Esophagus squamous epithelium (tissue), 5 donors: Measurements from ENCODE around the gene MAP3K20. TPM values are rescaled to one million over a fixed set of nuclear protein-coding genes. Genes with fewer than 3 reads are reported as not detected.
"Not testable (repeated sequence)": the region's sequence is repeated elsewhere in the genome, so short reads cannot be mapped to it uniquely, and the experiment has no call there.

Source experiments
- DNase-seq: peaks from one replicate; lab custom pipeline; 2025; lab: John Stamatoyannopoulos, UW
- H3K27ac ChIP-seq, 4 donors: fragments of 200-600 bp; sonication (generic); one replicate each; pipeline ENCODE4 v1.5.1; 2016 to 2019; ENCODE audit warnings: mild to moderate bottlenecking in 1 of 4
- H3K27me3 ChIP-seq, 4 donors: fragments of 200-600 bp; sonication (generic); 1 replicate in 3 of 4; 2 replicates in 1 of 4; pipeline versions ENCODE4 v1.5.1 to v1.6.0; 2017 to 2021; ENCODE audit warnings: antibody characterized with exemption in 1 of 4
- H3K36me3 ChIP-seq, 3 donors: fragments of 200-600 bp; sonication (generic); one replicate each; pipeline ENCODE4 v1.5.1; 2016 to 2019
- H3K4me1 ChIP-seq, 3 donors: fragments of 200-600 bp; sonication (generic); one replicate each; pipeline ENCODE4 v1.5.1; 2017 to 2019
- H3K4me3 ChIP-seq, 4 donors: fragments of 200-600 bp; sonication (generic); 1 replicate in 3 of 4; 2 replicates in 1 of 4; pipeline ENCODE4 v1.5.1; 2016 to 2019; ENCODE audit warnings: mild to moderate bottlenecking in 2 of 4, moderate library complexity in 1 of 4
- H3K9me3 ChIP-seq, 3 donors: fragments of 200-600 bp; sonication (generic); one replicate each; pipeline ENCODE4 v1.5.1; 2016 to 2019
- CTCF ChIP-seq, 6 experiments: fragments of 450-650 bp in 4 of 6; fragments of 200-600 bp in 2 of 6; sonication (generic) in 2 of 6; IDR thresholded peaks; one replicate each; pipeline ENCODE4 v1.5.1; 2016 to 2019; ENCODE audit warnings: antibody characterized with exemption in 6 of 6, mild to moderate bottlenecking in 4 of 6, moderate library complexity in 4 of 6
- POLR2A ChIP-seq, 4 donors: fragments of 450-650 bp; IDR thresholded peaks; one replicate each; pipeline ENCODE4 v1.6.1; 2017; ENCODE audit warnings: antibody characterized with exemption in 4 of 4, mild to moderate bottlenecking in 4 of 4, moderate library complexity in 3 of 4
- WGBS, 2 donors: methylation state at CpG; one replicate each; pipeline ENCODE4 v1.1.5; 2018; 5-methylcytosine and 5-hydroxymethylcytosine counted together
- intact Hi-C: fragments of 100-400 bp; cut with DNase I; formaldehyde crosslinking; loops from one replicate; pipeline ENCODE4 v1.15.0; 2022
- total RNA-seq, 4 donors: library from RNA; depleted of rRNA; stranded (reverse); fragments of >200 nt; gene quantifications; one replicate each; pipeline ENCODE4 v1.1.0, GENCODE V29; 2016
- donor health status: DM: yes; HTN: yes; CAD: no.

MAP3K20 gene
- total RNA-seq, 4 donors from 2014 or later, result 7.2 to 55.3 (median 26.3) TPM

- Histone ChIP-seq H3K9me3 (peaks cover 0 to 6% (median 5%) of the 10 kb centered on the region in 3 donors), H3K36me3 (no peaks in the 10 kb centered on the region), H3K4me1 (no peaks in the 10 kb centered on the region), H3K4me3 (no peak overlapping the region), H3K27me3 (peaks cover 0 to 26% (median 0%) of the 10 kb centered on the region in 4 donors), H3K27ac (no peak overlapping the region)
- WGBS, 2 donors, result 83 to 94% methylated on average over 2 of the region's 2 CpGs
- no peak for DNase-seq
- intact Hi-C loops, result no loop called here
- TF ChIP-seq CTCF (IDR thresholded peaks at IDR 0.05), result no peak
- TF ChIP-seq POLR2A (IDR thresholded peaks at IDR 0.05), result no peak
Measured at GRCh38 chr2:173305303-173305702, 229.7 kb downstream of the MAP3K20 start.

DNA sequence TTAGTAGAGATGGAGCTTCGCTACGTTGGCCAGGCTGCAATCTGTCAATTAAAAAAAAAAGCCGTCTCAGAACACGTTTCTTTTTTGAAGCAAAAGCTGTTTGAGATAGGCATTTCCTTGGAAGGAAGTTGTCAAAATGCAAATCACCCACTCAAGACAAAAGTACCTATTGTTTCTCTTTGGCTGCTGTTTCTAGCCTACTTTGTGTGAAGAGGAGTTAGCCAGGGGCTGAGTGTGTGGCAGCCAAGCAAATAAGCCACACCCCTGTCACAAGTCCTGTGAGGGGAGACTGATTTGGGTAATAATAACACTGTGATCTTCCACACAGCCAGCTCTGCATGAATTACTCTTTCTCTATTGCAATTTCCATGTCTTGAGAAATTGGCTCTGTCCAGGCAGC is 231.6 kb downstream of the MAP3K20 start:
- WGBS, 2 donors, result 14 to 20% methylated on average over 4 of the region's 4 CpGs
- peaks cover 0 to 21% (median 0%) of the 10 kb centered on the region in 4 donors for H3K27me3 ChIP-seq
- no peaks in the 10 kb centered on the region for H3K9me3 ChIP-seq
- H3K36me3 ChIP-seq, result no peaks in the 10 kb centered on the region
- no peak for TF ChIP-seq POLR2A (IDR thresholded peaks at IDR 0.05)
- no peak for TF ChIP-seq CTCF (IDR thresholded peaks at IDR 0.05)
- peak overlapping the region in 1 of 4 donors; percentile 6 for H3K4me3 ChIP-seq
- intact Hi-C loops, result no loop called here
- H3K27ac ChIP-seq, result no peak overlapping the region
- no peaks in the 10 kb centered on the region for H3K4me1 ChIP-seq
- no peak for DNase-seq

DNA sequence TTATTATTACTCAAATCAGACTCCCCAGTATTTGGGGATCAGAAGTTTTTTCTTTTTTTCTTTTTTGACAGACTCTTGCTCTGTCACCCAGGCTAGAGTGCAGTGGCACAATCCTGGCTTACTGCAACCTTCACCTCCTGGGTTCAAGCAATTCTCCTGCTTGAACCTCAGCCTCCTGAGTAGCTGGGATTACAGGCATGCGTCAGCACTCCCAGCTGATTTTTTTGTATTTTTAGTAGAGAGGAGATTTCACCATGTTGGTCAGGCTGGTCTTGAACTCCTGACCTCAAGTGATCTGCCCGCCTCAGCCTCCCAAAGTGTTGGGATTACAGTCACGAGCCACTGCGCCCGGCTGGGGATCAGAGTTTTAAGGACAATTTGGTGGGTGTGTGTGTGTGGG is 233.7 kb downstream of the MAP3K20 start:
- H3K36me3 ChIP-seq, result not testable (repeated sequence)

GRCh38 chr2:173311844-173312606 is 236.4 kb downstream of the MAP3K20 start:
- no peak overlapping the region for H3K4me3 ChIP-seq
- H3K27ac ChIP-seq, result no peak overlapping the region
- peaks cover 0 to 13% (median 0%) of the 10 kb centered on the region in 4 donors for H3K27me3 ChIP-seq
- TF ChIP-seq POLR2A (IDR thresholded peaks at IDR 0.05) (no peak), CTCF (IDR thresholded peaks at IDR 0.05) (no peak)
- no peak for DNase-seq
- 86 to 90% methylated on average over 9 of the region's 9 CpGs for WGBS, 2 donors
- intact Hi-C loops, result no loop called here
- H3K9me3 ChIP-seq, result no peaks in the 10 kb centered on the region
- H3K4me1 ChIP-seq, result no peaks in the 10 kb centered on the region
- H3K36me3 ChIP-seq, result no peaks in the 10 kb centered on the region

More for the DNA sequence above, 233.7 kb downstream of the MAP3K20 start:
- WGBS, 2 donors, result 61 to 84% methylated on average over 3 to 5 of the region's 5 CpGs
- H3K4me1 ChIP-seq, H3K27ac ChIP-seq, intact Hi-C loops, H3K9me3 ChIP-seq, H3K4me3 ChIP-seq, DNase-seq: not testable (repeated sequence)
- H3K27me3 ChIP-seq, result peaks cover 0 to 21% (median 0%) of the 10 kb centered on the region in 4 donors
